Activated CD4-positive, alpha-beta T cell treated with anti-CD3 and anti-CD28 coated beads for 4 hours (primary cell): Measurements from ENCODE around the gene CANT1.
"Not testable (repeated sequence)": the region's sequence is repeated elsewhere in the genome, so short reads cannot be mapped to it uniquely, and the experiment has no call there.

ENCODE experiments used
- DNase-seq, 2 donors: peaks; one replicate each; pipeline ENCODE4 v3.0.0-alpha.2; 2020

CANT1 gene

GRCh38 chr17:79043191-79043930, 33.8 kb upstream of the CANT1 start:
- no peak for DNase-seq

- DNase-seq: peak; percentile 62 to 67
Measured at GRCh38 chr17:79042421-79043190, 33.0 kb upstream of the CANT1 start.

DNA sequence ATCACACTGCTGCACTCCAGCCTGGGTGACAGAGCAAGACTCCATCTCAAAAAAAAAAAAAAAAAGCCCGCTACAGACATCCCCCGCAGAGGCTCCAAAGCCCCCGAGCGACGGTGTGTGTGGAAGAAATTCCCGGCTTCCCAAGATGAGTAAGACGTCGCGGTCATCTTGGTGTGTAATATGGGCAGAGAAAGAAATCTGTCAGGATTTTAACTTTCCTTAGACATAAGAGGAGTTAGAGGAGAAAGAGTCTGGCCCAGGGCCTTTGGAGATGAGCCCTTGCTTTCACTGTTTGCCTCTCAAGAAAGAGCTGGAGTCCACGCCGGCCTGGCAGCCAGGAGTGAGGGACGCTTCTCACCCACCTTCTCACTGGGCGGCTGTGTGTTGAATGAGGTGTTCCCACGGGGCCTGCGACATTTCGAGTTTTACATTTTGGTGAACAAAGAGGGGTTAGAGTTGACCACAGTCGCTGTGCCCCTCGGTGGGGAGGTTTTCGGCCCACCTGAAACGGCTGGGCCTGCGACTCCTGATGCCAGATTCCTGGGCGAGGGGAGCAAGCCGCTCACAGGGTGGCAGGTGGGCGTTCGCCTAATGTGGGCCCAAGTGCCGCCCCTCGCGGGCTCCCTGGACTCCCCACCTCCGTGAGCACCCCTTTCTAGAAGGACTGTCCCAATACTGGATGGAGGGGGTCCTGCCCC, 32.3 kb upstream of the CANT1 start:
- no peak for DNase-seq

- DNase-seq: no peak
Measured at GRCh38 chr17:79041041-79041570, 31.5 kb upstream of the CANT1 start.

DNA sequence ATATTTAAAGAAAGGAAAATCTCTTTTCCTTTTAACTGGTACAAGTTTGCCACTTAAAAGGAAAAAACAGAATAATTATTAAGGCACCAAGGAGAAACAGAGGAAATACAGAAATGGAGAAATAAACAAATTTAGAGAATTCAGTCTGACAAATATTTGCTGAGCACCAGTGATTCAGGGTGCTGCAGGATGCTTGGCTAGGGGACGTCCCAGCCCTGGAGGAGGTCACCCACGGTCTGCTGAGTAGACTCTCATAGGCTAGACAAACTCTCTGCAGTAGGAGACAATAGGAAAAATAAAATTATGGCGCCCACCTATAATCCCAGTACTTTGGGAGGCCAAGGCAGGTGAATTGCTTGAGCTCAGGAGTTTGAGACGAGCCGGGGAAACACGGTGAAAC, 30.3 kb upstream of the CANT1 start:
- DNase-seq: no peak

GRCh38 chr17:79039171-79039570, 29.6 kb upstream of the CANT1 start:
- DNase-seq: no peak

DNA sequence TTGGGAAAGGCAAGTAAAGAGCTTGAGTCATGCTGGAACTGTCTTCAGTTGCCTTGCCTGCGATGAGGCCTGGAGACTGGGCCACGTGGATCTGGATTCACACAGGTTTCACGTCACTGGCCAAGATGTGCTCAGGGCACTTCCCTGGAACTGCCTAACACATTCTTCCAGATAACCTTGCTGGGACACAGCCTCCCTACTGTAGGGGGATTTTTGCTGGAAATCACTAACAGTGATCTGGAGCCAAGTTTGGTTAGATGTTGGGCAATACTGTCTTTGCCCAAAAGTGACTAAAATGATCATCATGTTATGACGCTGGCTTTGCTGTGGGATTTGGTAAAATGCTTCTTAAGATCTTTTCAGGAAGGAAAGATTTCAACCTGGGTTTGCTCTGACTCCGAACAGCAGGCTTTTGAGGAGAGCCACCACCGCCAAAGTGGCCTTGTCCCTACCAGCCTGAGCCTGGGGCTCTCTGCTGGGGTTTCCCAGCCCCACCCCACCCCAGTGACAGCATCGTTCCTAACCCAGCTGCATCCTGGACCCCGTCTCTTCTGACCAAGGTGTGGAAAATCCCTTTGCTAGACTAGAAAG, 29.1 kb upstream of the CANT1 start:
- no peak for DNase-seq

GRCh38 chr17:79036596-79036995, 27.0 kb upstream of the CANT1 start:
- no peak for DNase-seq

DNA sequence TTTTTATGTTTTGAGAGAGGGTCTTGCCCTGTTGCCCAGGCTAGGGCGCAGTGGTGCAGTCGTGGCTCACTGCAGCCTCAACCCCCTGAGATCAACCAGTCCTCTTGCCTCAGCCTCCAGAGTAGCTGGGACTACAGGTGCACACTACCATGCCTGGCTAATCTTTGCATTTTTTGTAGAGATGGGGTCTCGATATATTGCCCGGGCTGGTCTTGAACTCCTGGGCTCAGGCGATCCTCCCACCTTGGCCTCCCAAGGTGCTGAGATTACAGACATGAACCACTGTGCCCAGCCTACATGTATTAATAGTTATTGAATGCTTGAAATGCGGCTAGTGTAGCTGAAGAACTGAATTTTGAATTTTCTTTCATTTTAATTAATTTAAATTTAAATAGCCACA, 26.6 kb upstream of the CANT1 start:
- DNase-seq: no peak

DNA sequence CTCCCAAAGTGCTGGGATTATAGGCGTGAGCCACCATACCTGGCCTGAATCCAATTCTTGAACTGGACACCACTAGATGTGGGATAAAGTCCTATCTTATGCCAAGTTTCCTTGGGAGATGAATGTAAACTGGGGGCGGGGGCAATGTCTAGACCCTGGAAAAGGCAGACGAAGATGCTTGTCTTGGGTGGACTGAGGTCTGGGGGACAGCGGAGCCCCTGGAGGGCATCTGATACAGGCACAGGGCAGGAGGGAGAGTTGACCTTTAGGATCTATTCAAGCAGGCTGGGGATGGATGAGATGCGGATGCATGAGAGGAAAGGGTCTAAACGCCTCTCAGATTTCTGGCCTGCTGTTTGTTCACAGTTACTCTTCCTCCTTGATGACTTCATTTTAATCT, 26.1 kb upstream of the CANT1 start:
- DNase-seq: no peak

GRCh38 chr17:79034931-79035485, 25.4 kb upstream of the CANT1 start:
- no peak for DNase-seq

- DNase-seq: no peak
Measured at GRCh38 chr17:79033741-79034501, 24.4 kb upstream of the CANT1 start.

GRCh38 chr17:79033046-79033616, 23.6 kb upstream of the CANT1 start:
- no peak for DNase-seq

GRCh38 chr17:79031996-79032875, 22.7 kb upstream of the CANT1 start:
- DNase-seq: no peak

DNA sequence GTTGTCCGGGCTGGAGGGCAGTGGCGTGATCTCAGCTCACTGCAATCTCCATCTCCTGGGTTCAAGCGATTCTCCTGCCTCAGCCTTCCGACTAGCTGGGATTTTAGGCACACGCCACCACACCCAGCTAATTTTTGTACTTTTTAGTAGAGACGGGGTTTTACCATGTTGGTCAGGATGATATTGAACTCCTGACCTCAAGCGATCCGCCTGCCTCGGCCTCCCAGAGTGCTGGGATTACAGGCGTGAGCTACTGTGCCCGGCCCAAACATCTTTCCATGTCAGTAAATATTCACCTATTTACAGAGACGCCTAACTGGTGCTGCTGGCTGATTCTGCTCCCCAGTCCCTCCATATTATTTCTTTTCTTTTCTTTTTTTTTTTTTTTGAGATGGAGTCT, 21.1 kb upstream of the CANT1 start:
- DNase-seq: not testable (repeated sequence)

- DNase-seq: no peak
Measured at GRCh38 chr17:79029327-79030009, 19.9 kb upstream of the CANT1 start.

DNA sequence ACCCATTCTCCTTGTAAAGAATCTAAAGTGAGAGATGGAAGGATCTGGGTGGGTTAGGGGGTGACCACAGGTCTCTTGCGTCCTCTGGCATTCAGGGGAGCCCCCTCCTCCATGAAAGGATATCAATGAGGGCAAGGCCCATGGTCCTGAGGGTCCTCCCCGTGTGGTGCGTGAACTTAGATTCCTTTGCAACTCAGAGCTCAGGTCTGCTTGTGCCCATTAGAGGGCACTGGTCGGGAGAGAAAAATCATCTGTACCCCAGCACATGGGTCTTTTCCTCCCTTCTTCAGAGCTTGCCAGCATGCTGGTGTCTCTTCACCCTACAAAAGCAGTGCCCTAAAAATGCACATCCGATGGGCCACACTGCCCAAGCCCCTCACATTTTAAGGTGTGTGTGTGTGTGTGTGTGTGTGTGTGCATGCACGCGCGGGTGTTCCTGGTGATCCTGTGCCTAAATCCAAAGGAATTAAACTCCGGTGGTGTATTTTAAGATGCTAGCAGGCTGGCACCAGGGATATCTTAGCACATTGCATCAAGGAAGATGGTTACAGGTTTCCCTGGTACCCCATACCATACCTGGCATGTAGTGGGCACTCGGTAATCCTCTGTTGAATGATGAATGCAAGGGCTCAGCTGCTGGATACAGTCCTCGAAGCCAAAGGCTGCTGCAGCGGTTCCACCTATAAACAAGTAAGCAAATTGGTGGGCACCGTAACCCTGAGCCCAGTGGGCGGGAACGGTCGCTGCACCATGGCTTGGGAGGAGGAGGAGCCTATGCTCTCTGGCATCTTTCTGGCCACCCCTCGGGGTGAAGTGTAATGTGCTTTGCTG, 19.1 kb upstream of the CANT1 start:
- DNase-seq: no peak

DNA sequence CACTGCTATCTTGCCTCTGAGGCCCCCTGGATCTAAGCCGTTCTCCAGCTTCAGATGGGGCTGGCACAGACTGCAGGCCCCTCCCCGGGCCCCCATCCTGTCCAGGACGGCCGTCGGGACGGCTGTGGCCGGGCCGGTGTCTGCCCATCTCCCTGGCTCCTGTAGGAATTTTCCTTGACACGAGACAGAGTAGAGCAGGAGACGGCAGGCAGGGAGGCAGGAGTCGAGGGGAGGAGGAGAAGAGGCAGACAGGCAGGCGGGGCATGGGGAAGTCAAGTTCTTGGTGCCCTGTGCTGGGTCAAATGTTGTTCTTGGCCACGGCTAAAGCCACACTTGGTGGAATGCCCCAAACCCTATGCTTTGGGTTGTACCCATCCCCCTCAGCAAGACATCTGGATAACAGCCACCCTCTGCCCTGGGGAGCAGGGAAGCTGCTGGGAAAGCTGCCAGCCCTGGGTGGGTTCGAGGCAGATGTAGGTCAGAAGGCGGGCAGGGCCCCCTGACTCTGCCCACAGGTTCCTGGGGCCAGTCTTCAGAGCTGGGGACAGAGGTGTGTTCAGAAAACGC, 18.4 kb upstream of the CANT1 start:
- no peak for DNase-seq
